ENCODE measurements around the gene SLC25A33.
A peak's percentile ranks its signal among the peaks of the same experiment; 100 is the strongest.

Gene SLC25A33

DNA sequence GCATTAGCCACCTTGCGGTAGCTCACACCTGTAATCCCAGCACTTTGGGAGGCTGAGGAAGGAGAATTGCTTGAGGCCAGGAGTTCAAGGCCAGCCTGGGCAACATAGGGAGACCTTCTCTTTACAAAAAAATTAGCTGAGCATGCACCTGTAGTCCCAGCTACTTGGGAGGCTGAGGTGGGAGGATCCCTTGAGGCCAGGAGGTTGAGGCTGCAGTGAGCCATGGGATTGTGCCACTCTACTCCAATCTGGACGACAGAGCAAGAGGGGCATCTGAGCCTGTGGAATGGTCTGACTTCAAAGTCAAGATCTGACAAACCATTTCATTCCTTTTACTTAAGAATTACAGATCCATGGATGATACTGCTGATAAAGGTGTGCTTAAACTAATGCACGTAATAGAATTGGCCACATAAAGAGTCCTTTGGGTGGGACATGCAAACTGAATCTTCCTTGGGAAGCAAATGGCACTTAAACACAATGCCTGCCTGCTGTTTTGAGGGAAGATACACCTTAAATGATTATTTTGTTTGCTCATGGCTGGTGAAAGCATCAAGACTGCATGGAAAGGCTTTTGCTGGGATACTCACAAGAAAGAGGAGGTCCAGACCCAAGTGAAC, 47.0 kb downstream of the SLC25A33 start:
- H3K4me1 ChIP-seq (ENCODE audit: control insufficient read depth in 1 of 2, insufficient read depth in 1 of 2, low read depth in 1 of 2, low read length in 1 of 2) = peaks cover 11 to 12% of the 10 kb centered on the region in 2 experiments
- no peaks in the 10 kb centered on the region for H3K9me3 ChIP-seq
- TF ChIP-seq, protein P1, sequence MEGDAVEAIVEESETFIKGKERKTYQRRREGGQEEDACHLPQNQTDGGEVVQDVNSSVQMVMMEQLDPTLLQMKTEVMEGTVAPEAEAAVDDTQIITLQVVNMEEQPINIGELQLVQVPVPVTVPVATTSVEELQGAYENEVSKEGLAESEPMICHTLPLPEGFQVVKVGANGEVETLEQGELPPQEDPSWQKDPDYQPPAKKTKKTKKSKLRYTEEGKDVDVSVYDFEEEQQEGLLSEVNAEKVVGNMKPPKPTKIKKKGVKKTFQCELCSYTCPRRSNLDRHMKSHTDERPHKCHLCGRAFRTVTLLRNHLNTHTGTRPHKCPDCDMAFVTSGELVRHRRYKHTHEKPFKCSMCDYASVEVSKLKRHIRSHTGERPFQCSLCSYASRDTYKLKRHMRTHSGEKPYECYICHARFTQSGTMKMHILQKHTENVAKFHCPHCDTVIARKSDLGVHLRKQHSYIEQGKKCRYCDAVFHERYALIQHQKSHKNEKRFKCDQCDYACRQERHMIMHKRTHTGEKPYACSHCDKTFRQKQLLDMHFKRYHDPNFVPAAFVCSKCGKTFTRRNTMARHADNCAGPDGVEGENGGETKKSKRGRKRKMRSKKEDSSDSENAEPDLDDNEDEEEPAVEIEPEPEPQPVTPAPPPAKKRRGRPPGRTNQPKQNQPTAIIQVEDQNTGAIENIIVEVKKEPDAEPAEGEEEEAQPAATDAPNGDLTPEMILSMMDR (IDR thresholded peaks at IDR 0.05) = no peak
- no peak overlapping the region for H3K27ac ChIP-seq
- no peaks in the 10 kb centered on the region for H3K36me3 ChIP-seq
- peaks cover 13% of the 10 kb centered on the region for H3K27me3 ChIP-seq
- no peak overlapping the region for H3K4me3 ChIP-seq (ENCODE audit: low read depth in 1 of 2, low read length in 1 of 2)

DNA sequence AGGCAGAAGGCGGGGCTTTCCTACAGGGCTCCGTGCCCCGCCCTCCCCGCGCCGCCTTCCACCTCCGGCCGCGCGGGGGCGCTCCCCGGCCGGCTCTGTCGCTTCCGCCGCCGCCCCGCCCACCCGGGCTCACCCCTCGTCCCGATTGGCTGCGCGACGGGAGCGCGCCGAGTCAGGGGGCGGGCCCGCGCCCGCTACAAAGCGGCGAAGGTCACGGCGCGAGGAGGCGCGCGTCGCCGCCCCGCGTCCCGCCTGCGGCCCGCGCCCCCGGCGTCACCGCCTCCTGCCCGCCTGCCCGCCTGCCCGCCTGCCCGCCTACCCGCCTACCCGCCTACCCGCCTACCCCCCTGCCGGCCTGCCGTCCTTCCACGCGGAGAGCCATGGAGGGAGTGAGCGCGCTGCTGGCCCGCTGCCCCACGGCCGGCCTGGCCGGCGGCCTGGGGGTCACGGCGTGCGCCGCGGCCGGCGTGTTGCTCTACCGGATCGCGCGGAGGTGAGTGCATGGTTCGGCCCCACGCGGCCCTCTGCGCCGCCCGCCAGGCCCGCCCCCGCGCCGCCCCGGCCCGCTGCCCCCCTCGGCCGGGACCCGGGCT, 49.4 kb downstream of the SLC25A33 start, which contains the start of gene TMEM201:
TMEM201 (plus strand) TSS at position 361 of the 593 bp plus-strand sequence; CDS start at position 381, 20 bp downstream.
- TF ChIP-seq, protein P1 (IDR thresholded peaks at IDR 0.05) = peak; percentile 98
- H3K4me3 ChIP-seq (ENCODE audit: low read depth in 1 of 2, low read length in 1 of 2) = peak within 1 kb of the TSS; percentile 52 to 61
- H3K9me3 ChIP-seq = no peaks in the 10 kb centered on the region
- H3K4me1 ChIP-seq (ENCODE audit: control insufficient read depth in 1 of 2, insufficient read depth in 1 of 2, low read depth in 1 of 2, low read length in 1 of 2) = peaks cover 19 to 20% of the 10 kb centered on the region in 2 experiments
- H3K27me3 ChIP-seq = peaks cover 13% of the 10 kb centered on the region
- H3K27ac ChIP-seq = peak within 1 kb of the TSS; percentile 35
- no peaks in the 10 kb centered on the region for H3K36me3 ChIP-seq

DNA sequence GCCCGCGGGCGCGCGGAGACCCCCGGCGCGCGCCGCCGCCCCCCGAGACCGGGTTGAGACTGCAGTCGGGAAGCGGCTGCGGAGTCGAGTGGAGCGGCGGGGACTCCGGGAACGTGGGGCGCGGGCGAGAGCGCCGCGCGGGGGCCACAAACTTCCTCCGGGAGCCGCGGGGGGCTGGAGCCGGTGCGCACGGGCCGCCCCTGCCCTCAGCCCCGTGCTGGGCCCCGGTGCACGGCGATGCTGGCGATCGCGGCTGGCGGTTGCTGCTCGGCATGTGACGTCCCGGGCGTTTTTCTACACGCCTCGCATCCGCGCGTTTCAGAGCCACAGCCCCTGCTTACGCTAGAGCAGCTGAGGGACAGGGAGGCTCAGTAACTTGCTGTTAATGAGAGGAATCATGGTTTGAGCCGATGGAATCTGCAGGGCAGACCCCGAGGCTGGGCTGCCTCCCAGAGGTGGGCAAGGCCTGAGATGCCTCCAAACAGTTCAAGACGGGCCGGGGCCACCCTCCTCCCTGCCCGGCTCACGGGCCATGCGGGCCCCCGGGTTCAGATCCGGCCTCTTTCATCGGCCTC, 50.0 kb downstream of the SLC25A33 start:
- Histone ChIP-seq H3K9me3 (no peaks in the 10 kb centered on the region), H3K4me3 (ENCODE audit: low read depth in 1 of 2, low read length in 1 of 2) (peak overlapping the region; percentile 49 to 61), H3K27ac (no peak overlapping the region), H3K4me1 (ENCODE audit: control insufficient read depth in 1 of 2, insufficient read depth in 1 of 2, low read depth in 1 of 2, low read length in 1 of 2) (peaks cover 20% of the 10 kb centered on the region in 2 experiments), H3K36me3 (no peaks in the 10 kb centered on the region), H3K27me3 (peaks cover 13% of the 10 kb centered on the region)
- TF ChIP-seq, protein P1 (IDR thresholded peaks at IDR 0.05) = no peak

DNA sequence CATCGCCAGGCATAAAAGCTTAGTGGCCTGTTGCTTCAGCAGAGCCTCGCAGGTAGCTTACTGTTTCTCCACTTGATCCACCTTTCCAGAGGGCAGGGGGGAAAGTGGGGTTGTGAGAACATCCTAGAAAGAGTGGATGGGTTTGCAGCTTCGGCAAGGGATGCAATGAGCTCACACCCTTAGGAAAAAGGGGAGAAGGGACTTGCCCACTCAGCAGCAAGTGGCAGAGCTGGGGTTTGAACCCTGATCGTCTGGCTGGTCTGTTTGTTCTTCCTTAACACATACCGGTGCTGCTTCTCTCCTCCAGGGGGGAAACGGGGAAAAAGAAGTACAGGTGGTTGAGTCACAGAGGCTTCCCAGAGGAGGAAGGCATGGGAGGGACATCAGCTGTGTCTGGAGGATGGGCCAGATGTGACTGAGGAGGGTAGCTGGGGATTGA, 50.5 kb downstream of the SLC25A33 start:
- TF ChIP-seq, protein P1 (IDR thresholded peaks at IDR 0.05) = no peak
- no peaks in the 10 kb centered on the region for H3K36me3 ChIP-seq
- H3K4me3 ChIP-seq (ENCODE audit: low read depth in 1 of 2, low read length in 1 of 2) = peak overlapping the region; percentile 49 to 61
- H3K27ac ChIP-seq = no peak overlapping the region
- no peaks in the 10 kb centered on the region for H3K9me3 ChIP-seq
- H3K27me3 ChIP-seq = peaks cover 13% of the 10 kb centered on the region
- peaks cover 20% of the 10 kb centered on the region in 2 experiments for H3K4me1 ChIP-seq (ENCODE audit: control insufficient read depth in 1 of 2, insufficient read depth in 1 of 2, low read depth in 1 of 2, low read length in 1 of 2)

DNA sequence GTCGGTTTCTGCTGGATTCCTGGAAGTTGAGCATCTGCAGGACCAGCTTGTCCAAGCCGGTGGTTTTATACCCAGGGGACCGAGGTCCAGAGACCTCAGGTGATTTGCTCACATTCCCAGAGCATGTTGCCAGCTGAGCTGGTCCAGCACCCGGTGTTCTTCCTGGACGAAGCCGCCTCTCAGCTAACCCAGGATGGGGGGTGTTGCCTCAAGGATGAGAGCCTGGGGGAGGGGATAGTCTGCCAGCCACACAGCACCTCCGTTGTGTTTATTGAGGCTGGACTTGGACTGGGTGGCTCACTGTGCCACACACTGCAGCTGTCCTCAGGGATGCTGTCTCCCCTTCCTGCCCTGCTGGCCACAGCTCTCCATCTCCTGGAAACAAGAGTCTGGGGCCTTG, 50.9 kb downstream of the SLC25A33 start:
- Histone ChIP-seq H3K4me1 (ENCODE audit: control insufficient read depth in 1 of 2, insufficient read depth in 1 of 2, low read depth in 1 of 2, low read length in 1 of 2) (peaks cover 20% of the 10 kb centered on the region in 2 experiments), H3K4me3 (ENCODE audit: low read depth in 1 of 2, low read length in 1 of 2) (no peak overlapping the region), H3K27ac (no peak overlapping the region), H3K9me3 (no peaks in the 10 kb centered on the region), H3K27me3 (peaks cover 13% of the 10 kb centered on the region), H3K36me3 (no peaks in the 10 kb centered on the region)
- TF ChIP-seq, protein P1 (IDR thresholded peaks at IDR 0.05) = no peak
